22Rv1 (cell line): ENCODE measurements around the gene SBNO2.
"Not testable (repeated sequence)": the region's sequence is repeated elsewhere in the genome, so short reads cannot be mapped to it uniquely, and the experiment has no call there.

Source experiments
- H3K27ac ChIP-seq: fragments of 450-650 bp; 2 replicates; pipeline ENCODE4 v1.5.1; 2017
- CTCF ChIP-seq: fragments of 450-650 bp; IDR thresholded peaks from 2 replicates; pipeline ENCODE4 v1.5.1; 2017; ENCODE audit warnings: mild to moderate bottlenecking
- ZFX ChIP-seq: fragments of 450-650 bp; IDR thresholded peaks from 2 replicates; pipeline ENCODE4 v1.6.1; 2017; ENCODE audit warnings: antibody characterized with exemption, borderline replicate concordance

SBNO2 gene

GRCh38 chr19:1133471-1133929 lies 40.6 kb downstream of the SBNO2 start:
- TF ChIP-seq CTCF (no peak), ZFX (no peak)
- H3K27ac ChIP-seq: no peak overlapping the region

- peak overlapping the region; percentile 51 for H3K27ac ChIP-seq
- TF ChIP-seq ZFX: no peak
- TF ChIP-seq CTCF: no peak
Measured at GRCh38 chr19:1132552-1133383, 41.3 kb downstream of the SBNO2 start.

- peak overlapping the region; percentile 51 for H3K27ac ChIP-seq
- no peak for TF ChIP-seq ZFX
- no peak for TF ChIP-seq CTCF
Measured at GRCh38 chr19:1131718-1132551, 42.1 kb downstream of the SBNO2 start.

- peak overlapping the region; percentile 51 for H3K27ac ChIP-seq
- TF ChIP-seq CTCF (no peak), ZFX (no peak)
Measured at GRCh38 chr19:1130771-1131717, 43.0 kb downstream of the SBNO2 start.

- no peak for TF ChIP-seq CTCF
- no peak for TF ChIP-seq ZFX
Measured at GRCh38 chr19:1129535-1129934, 44.5 kb downstream of the SBNO2 start.

GRCh38 chr19:1129084-1129483 lies 45.0 kb downstream of the SBNO2 start:
- H3K27ac ChIP-seq: not testable (repeated sequence)

More at GRCh38 chr19:1129535-1129934, 44.5 kb downstream of the SBNO2 start:
- H3K27ac ChIP-seq: no peak overlapping the region

- TF ChIP-seq CTCF (no peak), ZFX (no peak)
- H3K27ac ChIP-seq: no peak overlapping the region
Measured at GRCh38 chr19:1128106-1128505, 46.0 kb downstream of the SBNO2 start.
